ENCODE results near the gene OVCH2. TPM values are rescaled to one million over a fixed set of nuclear protein-coding genes. Genes with fewer than 3 reads are reported as not detected.

The OVCH2 gene
- total RNA-seq, 1 experiment from 2014 or later = 0.34 TPM

DNA sequence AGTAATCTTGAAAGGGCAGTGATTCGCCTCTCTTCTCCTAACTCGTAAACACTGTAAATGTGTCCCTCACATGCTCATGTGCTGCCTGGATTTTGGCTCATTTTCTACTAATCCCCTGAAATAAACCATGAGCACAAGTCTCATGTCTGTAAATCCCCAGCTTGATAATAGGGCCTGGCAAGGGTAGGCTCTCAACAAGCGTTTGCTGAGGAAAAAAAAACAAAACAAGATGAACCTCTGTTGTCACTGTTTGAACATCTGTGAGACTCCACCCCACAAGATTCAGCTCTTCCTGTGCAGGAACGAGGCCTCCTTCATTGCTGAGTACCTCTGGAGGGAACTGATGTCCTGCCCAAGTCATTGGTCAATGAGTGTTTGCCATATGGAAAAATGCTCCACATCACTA lies 28.5 kb downstream of the OVCH2 start:
- H3K27ac Mint-ChIP-seq (ENCODE audit: unreplicated experiment) = no peak overlapping the region
- H3K27me3 Mint-ChIP-seq (ENCODE audit: insufficient read depth, unreplicated experiment) = peaks cover 2% of the 10 kb centered on the region
- BruUV-seq (replicated peaks) = no TSS peak
- Histone ChIP-seq H3K4me3 (ENCODE audit: low read depth, low read length) (no peak overlapping the region), H3K27me3 (replicated peaks; ENCODE audit: control insufficient read depth, insufficient read depth, low read length) (no peaks in the 10 kb centered on the region), H3K4me1 (peaks cover 4% of the 10 kb centered on the region), H3K9me3 (no peaks in the 10 kb centered on the region), H3K36me3 (ENCODE audit: control insufficient read depth, insufficient read depth, low read length) (no peaks in the 10 kb centered on the region)
- H3K4me1 Mint-ChIP-seq (ENCODE audit: low read depth, unreplicated experiment) = peaks cover 16% of the 10 kb centered on the region
- intact Hi-C loops (cut with micrococcal nuclease; ENCODE audit: unreplicated experiment) = no loop called here
- DNase-seq = no peak
- POLR2A ChIA-PET = no interaction called here
- no peaks in the 10 kb centered on the region for H3K9me3 Mint-ChIP-seq (ENCODE audit: unreplicated experiment)
- H3K36me3 Mint-ChIP-seq (ENCODE audit: insufficient read depth, unreplicated experiment) = peaks cover 11% of the 10 kb centered on the region
- CTCF ChIA-PET = interaction anchor here (0.6 to 1.2 kb wide), 2 partner anchors 66 to 103 kb away, joined by 3 to 5 read pairs; no protein-coding TSS in a partner anchor
- no peak overlapping the region for H3K4me3 Mint-ChIP-seq (ENCODE audit: unreplicated experiment)
- TF ChIP-seq, protein P1, sequence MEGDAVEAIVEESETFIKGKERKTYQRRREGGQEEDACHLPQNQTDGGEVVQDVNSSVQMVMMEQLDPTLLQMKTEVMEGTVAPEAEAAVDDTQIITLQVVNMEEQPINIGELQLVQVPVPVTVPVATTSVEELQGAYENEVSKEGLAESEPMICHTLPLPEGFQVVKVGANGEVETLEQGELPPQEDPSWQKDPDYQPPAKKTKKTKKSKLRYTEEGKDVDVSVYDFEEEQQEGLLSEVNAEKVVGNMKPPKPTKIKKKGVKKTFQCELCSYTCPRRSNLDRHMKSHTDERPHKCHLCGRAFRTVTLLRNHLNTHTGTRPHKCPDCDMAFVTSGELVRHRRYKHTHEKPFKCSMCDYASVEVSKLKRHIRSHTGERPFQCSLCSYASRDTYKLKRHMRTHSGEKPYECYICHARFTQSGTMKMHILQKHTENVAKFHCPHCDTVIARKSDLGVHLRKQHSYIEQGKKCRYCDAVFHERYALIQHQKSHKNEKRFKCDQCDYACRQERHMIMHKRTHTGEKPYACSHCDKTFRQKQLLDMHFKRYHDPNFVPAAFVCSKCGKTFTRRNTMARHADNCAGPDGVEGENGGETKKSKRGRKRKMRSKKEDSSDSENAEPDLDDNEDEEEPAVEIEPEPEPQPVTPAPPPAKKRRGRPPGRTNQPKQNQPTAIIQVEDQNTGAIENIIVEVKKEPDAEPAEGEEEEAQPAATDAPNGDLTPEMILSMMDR (IDR thresholded peaks at IDR 0.05; ENCODE audit: insufficient read depth in 1 of 2, low read depth in 1 of 2, low read length in 1 of 2, severe bottlenecking in 1 of 2, unreplicated experiment in 1 of 2) = no peak

DNA sequence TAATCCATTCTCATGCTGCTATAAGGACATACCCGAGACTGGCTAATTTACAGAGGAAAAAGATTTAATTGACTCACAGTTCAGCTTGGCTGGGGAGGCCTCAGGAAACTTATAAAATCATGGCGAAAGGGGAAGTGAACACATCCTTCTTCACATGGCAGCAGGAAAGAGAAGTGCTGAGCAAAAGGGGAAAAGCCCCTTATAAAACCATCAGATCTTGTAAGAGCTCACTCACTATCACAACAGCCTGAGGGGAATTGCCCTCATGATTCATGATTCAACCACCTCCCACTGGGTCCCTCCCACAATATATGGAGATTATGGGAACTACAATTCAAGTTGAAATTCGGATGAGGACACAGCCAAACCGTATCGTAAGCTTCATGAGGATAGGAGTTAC lies 29.2 kb downstream of the OVCH2 start:
- CTCF ChIA-PET = interaction anchor here (1.2 kb wide), 1 partner anchor 65 kb away, joined by 3 read pairs; no protein-coding TSS in a partner anchor
- Mint-ChIP-seq H3K36me3 (ENCODE audit: insufficient read depth, unreplicated experiment) (peaks cover 18% of the 10 kb centered on the region), H3K27ac (ENCODE audit: unreplicated experiment) (no peak overlapping the region), H3K9me3 (ENCODE audit: unreplicated experiment) (no peaks in the 10 kb centered on the region), H3K27me3 (ENCODE audit: insufficient read depth, unreplicated experiment) (peaks cover 2% of the 10 kb centered on the region), H3K4me3 (ENCODE audit: unreplicated experiment) (no peak overlapping the region), H3K4me1 (ENCODE audit: low read depth, unreplicated experiment) (peaks cover 16% of the 10 kb centered on the region)
- DNase-seq = no peak
- Histone ChIP-seq H3K9me3 (no peaks in the 10 kb centered on the region), H3K27me3 (replicated peaks; ENCODE audit: control insufficient read depth, insufficient read depth, low read length) (no peaks in the 10 kb centered on the region), H3K4me1 (peaks cover 6% of the 10 kb centered on the region), H3K4me3 (ENCODE audit: low read depth, low read length) (no peak overlapping the region), H3K36me3 (ENCODE audit: control insufficient read depth, insufficient read depth, low read length) (no peaks in the 10 kb centered on the region)
- POLR2A ChIA-PET = no interaction called here
- TF ChIP-seq, protein P1 (IDR thresholded peaks at IDR 0.05; ENCODE audit: insufficient read depth in 1 of 2, low read depth in 1 of 2, low read length in 1 of 2, severe bottlenecking in 1 of 2, unreplicated experiment in 1 of 2) = no peak
- no TSS peak for BruUV-seq (replicated peaks)
- intact Hi-C loops (cut with micrococcal nuclease; ENCODE audit: unreplicated experiment) = no loop called here

DNA sequence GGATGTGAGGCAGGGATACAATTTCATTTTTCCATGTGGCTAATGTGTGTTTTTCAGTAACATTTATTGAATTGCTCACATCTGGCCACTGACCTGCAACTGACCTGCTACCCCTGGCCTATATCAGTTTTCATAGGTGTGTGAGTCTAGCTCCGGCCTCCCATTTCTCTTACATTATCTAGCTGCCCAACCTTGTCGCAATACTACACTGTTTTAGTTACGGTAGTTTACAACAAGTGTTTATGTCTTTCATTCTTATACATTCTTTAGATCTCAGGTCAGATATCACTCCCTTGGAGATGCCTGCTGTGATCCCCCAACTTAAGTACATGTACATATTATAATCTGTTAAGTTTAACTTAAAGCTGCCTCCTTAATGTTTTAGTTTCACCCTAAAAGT lies 30.6 kb downstream of the OVCH2 start:
- peaks cover 26% of the 10 kb centered on the region for H3K36me3 Mint-ChIP-seq (ENCODE audit: insufficient read depth, unreplicated experiment)
- H3K27ac Mint-ChIP-seq (ENCODE audit: unreplicated experiment) = no peak overlapping the region

More for the DNA sequence above, 30.6 kb downstream of the OVCH2 start:
- H3K36me3 ChIP-seq (ENCODE audit: control insufficient read depth, insufficient read depth, low read length) = no peaks in the 10 kb centered on the region
- H3K4me1 Mint-ChIP-seq (ENCODE audit: low read depth, unreplicated experiment) = peaks cover 16% of the 10 kb centered on the region
- H3K9me3 Mint-ChIP-seq (ENCODE audit: unreplicated experiment) = no peaks in the 10 kb centered on the region
- H3K9me3 ChIP-seq = no peaks in the 10 kb centered on the region
- ChIA-PET POLR2A (no interaction called here), CTCF (interaction anchor here (0.9 kb wide), 1 partner anchor 18 kb away, joined by 3 read pairs; no protein-coding TSS in a partner anchor)
- peaks cover 2% of the 10 kb centered on the region for H3K27me3 Mint-ChIP-seq (ENCODE audit: insufficient read depth, unreplicated experiment)
- intact Hi-C loops (cut with micrococcal nuclease; ENCODE audit: unreplicated experiment) = no loop called here
- no TSS peak for BruUV-seq (replicated peaks)
- H3K27me3 ChIP-seq (replicated peaks; ENCODE audit: control insufficient read depth, insufficient read depth, low read length) = no peaks in the 10 kb centered on the region
- TF ChIP-seq, protein P1 (IDR thresholded peaks at IDR 0.05; ENCODE audit: insufficient read depth in 1 of 2, low read depth in 1 of 2, low read length in 1 of 2, severe bottlenecking in 1 of 2, unreplicated experiment in 1 of 2) = no peak
- no peak for DNase-seq
- no peak overlapping the region for H3K4me3 Mint-ChIP-seq (ENCODE audit: unreplicated experiment)
- no peak overlapping the region for H3K4me3 ChIP-seq (ENCODE audit: low read depth, low read length)
- peaks cover 6% of the 10 kb centered on the region for H3K4me1 ChIP-seq
